OCI-LY7 (cell line): ENCODE results near the gene IDE. TPM values are rescaled to one million over a fixed set of nuclear protein-coding genes. Genes with fewer than 3 reads are reported as not detected.

Experiments used
- BruUV-seq: library from RNA; stranded (reverse); fragments of 400-500 nt; replicated peaks from 2 replicates; lab custom pipeline; 2021; lab: Mats Ljungman, UMichigan
- CTCF ChIA-PET: fragments of 300-600 bp; sonication (Branson Sonifier 250); formaldehyde crosslinking; loops from one replicate; lab custom pipeline; 2022; ENCODE audit warnings: antibody characterized with exemption; ENCODE audit not compliant: unreplicated experiment; lab: Charles Lee
- POLR2A ChIA-PET: fragments of 300-600 bp; sonication (Branson Sonifier 250); formaldehyde crosslinking; loops from one replicate; lab custom pipeline; 2022; ENCODE audit warnings: antibody characterized with exemption; lab: Charles Lee
- DNase-seq: peaks from one replicate; pipeline ENCODE4 v3.0.0-alpha.2; 2015; ENCODE audit warnings: low spot score
- H2AFZ ChIP-seq: fragments of 200-600 bp; sonication (generic), shearing (Covaris generic); 2 replicates; pipeline ENCODE4 v1.6.1; 2014; ENCODE audit warnings: mild to moderate bottlenecking, antibody characterized with exemption, low read length, moderate library complexity
- H3K27ac ChIP-seq: fragments of 200-600 bp; sonication (generic); 2 replicates; pipeline ENCODE4 v1.5.1; 2014; ENCODE audit warnings: mixed run types, low read depth, mild to moderate bottlenecking, moderate library complexity, low read length, inconsistent platforms; ENCODE audit not compliant: poor library complexity, severe bottlenecking
- H3K36me3 ChIP-seq: fragments of 200-600 bp; sonication (generic); 2 replicates; pipeline ENCODE4 v1.6.1; 2014; ENCODE audit warnings: mild to moderate bottlenecking, antibody characterized with exemption, low read length, moderate library complexity, mixed read lengths; ENCODE audit not compliant: insufficient read depth
- H3K4me1 ChIP-seq: fragments of 200-600 bp; sonication (generic); 2 replicates; pipeline ENCODE4 v1.5.1; 2014; ENCODE audit warnings: mild to moderate bottlenecking, low read length; ENCODE audit not compliant: insufficient read depth, poor library complexity, severe bottlenecking
- H3K4me2 ChIP-seq: fragments of 200-600 bp; sonication (generic); 2 replicates; pipeline ENCODE4 v1.6.1; 2014; ENCODE audit warnings: mild to moderate bottlenecking, low read length
- H3K4me3 ChIP-seq: fragments of 200-600 bp; sonication (generic); 2 replicates; pipeline ENCODE4 v1.5.1; 2014; ENCODE audit warnings: mild to moderate bottlenecking, low read depth, low read length; ENCODE audit not compliant: poor library complexity, severe bottlenecking
- H3K79me2 ChIP-seq: fragments of 200-600 bp; sonication (generic); 2 replicates; pipeline ENCODE4 v1.6.1; 2016; ENCODE audit warnings: low read depth, mild to moderate bottlenecking, low read length, moderate library complexity, mixed read lengths; ENCODE audit not compliant: insufficient read depth
- H3K9me2 ChIP-seq: fragments of 200-600 bp; sonication (generic); 2 replicates; pipeline ENCODE4 v1.6.1; 2016; ENCODE audit warnings: mild to moderate bottlenecking, low read length, mixed read lengths; ENCODE audit not compliant: insufficient read depth
- H3K9me3 ChIP-seq: fragments of 200-600 bp; sonication (generic); 2 replicates; pipeline ENCODE4 v1.6.1; 2014; ENCODE audit warnings: mild to moderate bottlenecking, mixed run types, low read length, mixed read lengths
- H4K20me1 ChIP-seq: fragments of 200-600 bp; sonication (generic); 2 replicates; pipeline ENCODE4 v1.6.1; 2014; ENCODE audit warnings: mild to moderate bottlenecking, antibody characterized with exemption, low read length, moderate library complexity, mixed read lengths; ENCODE audit not compliant: insufficient read depth
- EZH2phosphoT487 ChIP-seq: fragments of 200-600 bp; sonication (generic); IDR thresholded peaks from 2 replicates; pipeline ENCODE4 v1.6.1; 2018; ENCODE audit warnings: low read depth, borderline replicate concordance, mild to moderate bottlenecking, mixed run types, antibody characterized with exemption, low read length, moderate library complexity, mixed read lengths
- intact Hi-C: fragments of 100-400 bp; cut with micrococcal nuclease; formaldehyde crosslinking; loops from one replicate; pipeline ENCODE4 v1.10.0; 2022; ENCODE audit not compliant: unreplicated experiment
- total RNA-seq, 2 experiments: library from RNA; depleted of rRNA in 1 of 2; stranded (reverse); fragments of >200 nt in 1 of 2; shearing (Covaris generic) in 1 of 2; gene quantifications; 2 replicates each; pipeline ENCODE4 v1.2.3, GENCODE V29; 2014 to 2022
- TF ChIP-seq, protein P1 (sequence below): fragments of 200-600 bp; sonication (generic); conservative IDR thresholded peaks from 2 replicates; pipeline ENCODE4 v1.5.1; 2014; ENCODE audit warnings: mild to moderate bottlenecking, antibody characterized with exemption, low read length, moderate library complexity, mixed read lengths

IDE gene
- total RNA-seq, 2 experiments from 2014 or later: 14.2 to 42.4 TPM

DNA sequence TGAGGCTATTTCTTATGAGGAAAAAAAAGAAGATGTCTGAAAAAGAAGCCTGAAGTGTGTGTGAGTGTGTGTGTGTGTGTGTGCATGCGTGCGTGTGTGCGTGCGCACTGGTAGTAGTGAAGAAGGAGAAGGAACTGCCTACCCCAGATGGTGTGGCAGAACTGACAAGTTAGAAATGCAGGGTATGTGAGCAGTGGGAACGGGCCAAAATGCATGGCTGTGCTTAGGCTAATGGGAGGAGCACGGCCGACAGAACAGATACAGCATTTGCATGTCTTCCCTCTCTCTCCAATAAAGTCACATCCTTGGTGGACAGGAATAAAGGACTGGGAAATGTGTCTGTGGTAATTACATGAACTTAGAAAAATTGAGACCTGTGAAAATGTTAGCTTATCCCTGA is 94.3 kb downstream of the IDE start:
- Histone ChIP-seq H3K4me1 (no peaks in the 10 kb centered on the region), H3K27ac (no peak overlapping the region), H3K4me2 (no peak overlapping the region), H3K9me2 (no peaks in the 10 kb centered on the region), H3K36me3 (peaks cover 28% of the 10 kb centered on the region; the same call in 1 of the 2 replicates), H4K20me1 (no peaks in the 10 kb centered on the region), H3K79me2 (no peaks in the 10 kb centered on the region), H3K4me3 (no peak overlapping the region), H2AFZ (no peak overlapping the region), H3K9me3 (no peaks in the 10 kb centered on the region)
- POLR2A ChIA-PET: interaction anchor here (0.6 kb wide), 2 partner anchors 38 to 76 kb away, joined by 3 to 6 read pairs; no protein-coding TSS in a partner anchor
- DNase-seq: no peak
- TSS peak; percentile 22 for BruUV-seq
- TF ChIP-seq, protein P1, sequence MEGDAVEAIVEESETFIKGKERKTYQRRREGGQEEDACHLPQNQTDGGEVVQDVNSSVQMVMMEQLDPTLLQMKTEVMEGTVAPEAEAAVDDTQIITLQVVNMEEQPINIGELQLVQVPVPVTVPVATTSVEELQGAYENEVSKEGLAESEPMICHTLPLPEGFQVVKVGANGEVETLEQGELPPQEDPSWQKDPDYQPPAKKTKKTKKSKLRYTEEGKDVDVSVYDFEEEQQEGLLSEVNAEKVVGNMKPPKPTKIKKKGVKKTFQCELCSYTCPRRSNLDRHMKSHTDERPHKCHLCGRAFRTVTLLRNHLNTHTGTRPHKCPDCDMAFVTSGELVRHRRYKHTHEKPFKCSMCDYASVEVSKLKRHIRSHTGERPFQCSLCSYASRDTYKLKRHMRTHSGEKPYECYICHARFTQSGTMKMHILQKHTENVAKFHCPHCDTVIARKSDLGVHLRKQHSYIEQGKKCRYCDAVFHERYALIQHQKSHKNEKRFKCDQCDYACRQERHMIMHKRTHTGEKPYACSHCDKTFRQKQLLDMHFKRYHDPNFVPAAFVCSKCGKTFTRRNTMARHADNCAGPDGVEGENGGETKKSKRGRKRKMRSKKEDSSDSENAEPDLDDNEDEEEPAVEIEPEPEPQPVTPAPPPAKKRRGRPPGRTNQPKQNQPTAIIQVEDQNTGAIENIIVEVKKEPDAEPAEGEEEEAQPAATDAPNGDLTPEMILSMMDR: no peak
- no peak for TF ChIP-seq EZH2phosphoT487
- CTCF ChIA-PET: no interaction called here
- intact Hi-C loops: no loop called here

DNA sequence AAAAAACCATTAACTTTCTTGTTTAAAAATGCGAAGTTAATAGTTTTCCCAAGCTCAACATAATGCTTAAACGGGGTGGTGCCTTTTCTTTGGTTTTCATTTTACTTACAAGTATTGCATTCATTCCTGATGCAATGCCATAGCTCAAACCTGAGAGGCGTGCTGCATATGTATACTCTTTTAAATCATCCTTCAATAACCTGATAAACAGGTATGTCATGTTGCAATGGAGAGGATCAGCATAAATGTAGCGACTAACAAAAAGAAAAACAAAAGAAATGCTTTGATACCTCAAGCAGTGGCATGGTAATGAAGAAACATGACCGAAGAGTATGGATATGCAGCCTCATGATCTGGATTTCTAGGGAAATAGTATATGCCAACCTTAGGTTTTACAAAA is 95.4 kb downstream of the IDE start:
- no peaks in the 10 kb centered on the region for H3K9me3 ChIP-seq
- no peaks in the 10 kb centered on the region for H3K9me2 ChIP-seq
- H3K4me2 ChIP-seq: no peak overlapping the region
- POLR2A ChIA-PET: interaction anchor here (0.5 to 0.9 kb wide), 4 partner anchors 11 to 23 kb away, joined by 3 read pairs; no protein-coding TSS in a partner anchor
- TF ChIP-seq, protein P1: no peak
- no peak for TF ChIP-seq EZH2phosphoT487
- BruUV-seq: no TSS peak
- intact Hi-C loops: no loop called here
- H3K4me1 ChIP-seq: no peaks in the 10 kb centered on the region
- CTCF ChIA-PET: no interaction called here
- no peak for DNase-seq
- no peaks in the 10 kb centered on the region for H3K79me2 ChIP-seq
- peaks cover 27% of the 10 kb centered on the region; the same call in 1 of the 2 replicates for H3K36me3 ChIP-seq
- H2AFZ ChIP-seq: no peak overlapping the region
- no peak overlapping the region for H3K27ac ChIP-seq
- H4K20me1 ChIP-seq: no peaks in the 10 kb centered on the region
- H3K4me3 ChIP-seq: no peak overlapping the region

DNA sequence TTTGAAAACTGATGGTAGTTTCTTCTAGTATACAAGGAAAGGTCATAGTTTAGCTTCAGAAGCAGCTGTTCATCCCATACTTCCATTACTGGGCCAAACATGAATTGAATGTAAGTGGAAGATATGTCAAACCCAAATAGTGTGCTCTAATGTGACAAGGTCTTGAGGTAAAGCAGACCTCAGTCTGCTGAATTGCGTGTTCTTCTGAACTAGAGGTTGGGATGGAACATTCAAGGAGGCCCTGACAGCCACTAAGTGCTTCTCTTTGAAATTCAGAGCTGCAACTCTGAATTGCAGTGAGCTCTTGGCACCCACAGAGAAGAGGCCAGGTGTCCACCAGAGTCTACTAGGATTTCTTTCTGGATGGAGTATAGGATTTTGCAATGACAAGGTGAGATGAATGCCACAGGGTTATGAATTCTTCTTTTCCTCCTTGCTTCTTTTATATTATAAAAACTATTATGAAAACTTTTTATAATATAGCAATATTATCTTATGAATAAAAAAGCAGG is 98.5 kb downstream of the IDE start:
- POLR2A ChIA-PET: interaction anchor here (0.6 kb wide), 1 partner anchor 350 kb away, joined by 7 read pairs; no protein-coding TSS in a partner anchor
- intact Hi-C loops: no loop called here
- no peaks in the 10 kb centered on the region for H3K9me2 ChIP-seq
- H3K4me1 ChIP-seq: no peaks in the 10 kb centered on the region
- H3K4me2 ChIP-seq: no peak overlapping the region
- CTCF ChIA-PET: no interaction called here
- no peaks in the 10 kb centered on the region for H3K79me2 ChIP-seq
- DNase-seq: no peak
- TF ChIP-seq, protein P1: no peak
- TF ChIP-seq EZH2phosphoT487: no peak
- H4K20me1 ChIP-seq: no peaks in the 10 kb centered on the region
- no peak overlapping the region for H3K4me3 ChIP-seq
- no peak overlapping the region for H2AFZ ChIP-seq
- BruUV-seq: no TSS peak
- H3K9me3 ChIP-seq: no peaks in the 10 kb centered on the region
- H3K27ac ChIP-seq: no peak overlapping the region
- peaks cover 19% of the 10 kb centered on the region; the same call in 1 of the 2 replicates for H3K36me3 ChIP-seq
